ENCODE measurements around the gene STPG4.

DNA sequence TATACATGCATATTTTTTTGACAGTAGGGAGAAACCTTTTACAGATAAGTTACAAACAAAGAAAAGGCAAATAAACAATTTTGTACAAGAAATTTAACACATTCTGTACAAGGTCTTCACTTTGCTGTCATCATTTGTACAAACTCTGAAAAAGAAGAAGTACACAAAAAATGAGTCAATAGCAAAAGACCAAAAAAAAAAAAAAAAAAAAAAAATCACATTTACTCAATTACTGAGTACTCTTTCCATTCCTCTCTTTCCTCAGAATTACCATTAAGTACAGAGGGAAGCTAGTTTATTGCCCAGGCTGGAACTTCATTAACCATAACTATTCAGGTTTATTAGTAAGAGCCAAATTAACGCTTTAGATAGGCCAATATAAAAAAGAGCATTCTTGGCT lies 5.6 kb upstream of the STPG4 start:
- TF ChIP-seq, protein P1, sequence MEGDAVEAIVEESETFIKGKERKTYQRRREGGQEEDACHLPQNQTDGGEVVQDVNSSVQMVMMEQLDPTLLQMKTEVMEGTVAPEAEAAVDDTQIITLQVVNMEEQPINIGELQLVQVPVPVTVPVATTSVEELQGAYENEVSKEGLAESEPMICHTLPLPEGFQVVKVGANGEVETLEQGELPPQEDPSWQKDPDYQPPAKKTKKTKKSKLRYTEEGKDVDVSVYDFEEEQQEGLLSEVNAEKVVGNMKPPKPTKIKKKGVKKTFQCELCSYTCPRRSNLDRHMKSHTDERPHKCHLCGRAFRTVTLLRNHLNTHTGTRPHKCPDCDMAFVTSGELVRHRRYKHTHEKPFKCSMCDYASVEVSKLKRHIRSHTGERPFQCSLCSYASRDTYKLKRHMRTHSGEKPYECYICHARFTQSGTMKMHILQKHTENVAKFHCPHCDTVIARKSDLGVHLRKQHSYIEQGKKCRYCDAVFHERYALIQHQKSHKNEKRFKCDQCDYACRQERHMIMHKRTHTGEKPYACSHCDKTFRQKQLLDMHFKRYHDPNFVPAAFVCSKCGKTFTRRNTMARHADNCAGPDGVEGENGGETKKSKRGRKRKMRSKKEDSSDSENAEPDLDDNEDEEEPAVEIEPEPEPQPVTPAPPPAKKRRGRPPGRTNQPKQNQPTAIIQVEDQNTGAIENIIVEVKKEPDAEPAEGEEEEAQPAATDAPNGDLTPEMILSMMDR (IDR thresholded peaks at IDR 0.05; ENCODE audit: insufficient read depth, low read depth, low read length): no peak
- TF ChIP-seq EZH2 (IDR thresholded peaks at IDR 0.05; ENCODE audit: insufficient read depth, low read length): no peak

All from astrocyte (in vitro differentiated cells and primary cell).